GM23248 (cell line): Measurements from ENCODE around the gene ZGLP1. TPM values are rescaled to one million over a fixed set of nuclear protein-coding genes. Genes with fewer than 3 reads are reported as not detected.

Experiments
- DNase-seq: peaks from one replicate; pipeline ENCODE4 v3.0.0-alpha.2; 2015
- H2AFZ ChIP-seq: fragments of 200-600 bp; sonication (generic); 2 replicates; pipeline ENCODE4 v1.6.1; 2016; ENCODE audit warnings: antibody characterized with exemption
- H3F3A ChIP-seq: fragments of 200-600 bp; sonication (generic); 2 replicates; pipeline ENCODE4 v1.6.1; 2016; ENCODE audit warnings: mild to moderate bottlenecking, antibody characterized with exemption, mixed run types; ENCODE audit not compliant: insufficient read depth
- H3K27ac ChIP-seq: fragments of 200-600 bp; sonication (generic); 2 replicates; pipeline ENCODE4 v1.5.1; 2016; ENCODE audit warnings: mild to moderate bottlenecking
- H3K27me3 ChIP-seq: fragments of 200-600 bp; sonication (generic); replicated peaks from 2 replicates; pipeline ENCODE4 v1.6.1; 2016; ENCODE audit warnings: mild to moderate bottlenecking; ENCODE audit not compliant: insufficient read depth
- H3K36me3 ChIP-seq: fragments of 200-600 bp; sonication (generic); 2 replicates; pipeline ENCODE4 v1.6.1; 2016; ENCODE audit warnings: low read depth, mild to moderate bottlenecking
- H3K4me1 ChIP-seq: fragments of 200-600 bp; sonication (generic); 2 replicates; pipeline ENCODE4 v1.6.1; 2016; ENCODE audit warnings: mild to moderate bottlenecking; ENCODE audit not compliant: insufficient read depth
- H3K4me2 ChIP-seq: fragments of 200-600 bp; sonication (generic); one replicate; pipeline ENCODE4 v1.6.1; 2016; ENCODE audit warnings: mild to moderate bottlenecking; ENCODE audit not compliant: unreplicated experiment
- H3K4me3 ChIP-seq: fragments of 200-600 bp; sonication (generic); 2 replicates; pipeline ENCODE4 v1.5.1; 2016; ENCODE audit warnings: mild to moderate bottlenecking
- H3K79me2 ChIP-seq: fragments of 200-600 bp; sonication (generic); 2 replicates; pipeline ENCODE4 v1.6.1; 2016; ENCODE audit warnings: mild to moderate bottlenecking; ENCODE audit not compliant: insufficient read depth
- H3K9ac ChIP-seq: fragments of 200-600 bp; sonication (generic); 2 replicates; pipeline ENCODE4 v1.6.1; 2016; ENCODE audit warnings: mild to moderate bottlenecking
- H3K9me2 ChIP-seq: fragments of 200-600 bp; sonication (generic); 2 replicates; pipeline ENCODE4 v1.6.1; 2016; ENCODE audit warnings: mixed run types, mild to moderate bottlenecking, moderate library complexity; ENCODE audit not compliant: insufficient read depth
- H3K9me3 ChIP-seq: fragments of 200-600 bp; sonication (generic); one replicate; pipeline ENCODE4 v1.6.1; 2017; ENCODE audit warnings: low read depth
- H4K20me1 ChIP-seq: fragments of 200-600 bp; sonication (generic); 2 replicates; pipeline ENCODE4 v1.6.0; 2016; ENCODE audit not compliant: insufficient read depth
- EZH2 ChIP-seq: fragments of 200-600 bp; sonication (generic); IDR thresholded peaks from 2 replicates; pipeline ENCODE4 v1.6.1; 2018; ENCODE audit warnings: antibody characterized with exemption, mild to moderate bottlenecking; ENCODE audit not compliant: insufficient read depth, poor library complexity, severe bottlenecking
- EZH2phosphoT487 ChIP-seq: fragments of 200-600 bp; sonication (generic); IDR thresholded peaks from 2 replicates; pipeline ENCODE4 v1.6.1; 2018; ENCODE audit warnings: antibody characterized with exemption, moderate library complexity, mild to moderate bottlenecking, low read depth; ENCODE audit not compliant: insufficient read depth
- WGBS, 2 experiments: methylation state at CpG; one replicate each; pipeline ENCODE4 v1.1.6; 2015 to 2017; ENCODE audit warnings: low lambda C conversion rate in 2 of 2, low coverage in 1 of 2; ENCODE audit errors: missing lambda C conversion rate in 2 of 2; 5-methylcytosine and 5-hydroxymethylcytosine counted together
- in situ Hi-C: fragments of 300-500 bp; cut with MboI; formaldehyde crosslinking; loops from 2 replicates; pipeline ENCODE4 v1.15.0; 2020
- polyA plus RNA-seq: library from polyadenylated mRNA; unstranded; fragments of >200 nt; fragmentation: Nextera tagmentation; extraction: Ambion mirVana; gene quantifications from 2 replicates; pipeline ENCODE4 v1.2.1, GENCODE V29; 2016
- small RNA-seq: library from RNA; depleted of rRNA; stranded (forward); fragments of <200 nt; gene quantifications from one replicate; pipeline ENCODE3, GENCODE V24; 2014; ENCODE audit warnings: low read depth, low replicate concordance
- total RNA-seq: library from RNA; depleted of rRNA; stranded (reverse); fragments of >200 nt; shearing (Covaris generic); gene quantifications from 2 replicates; pipeline ENCODE4 v1.2.3, GENCODE V29; 2014; rRNA removed

The ZGLP1 gene
- total and polyA plus RNA-seq, 2 experiments from 2014 or later: 1.8 to 2.5 TPM

- Histone ChIP-seq H3K79me2 (peaks cover 22% of the 10 kb centered on the region), H3F3A (no peaks in the 10 kb centered on the region), H2AFZ (no peak overlapping the region), H3K9me3 (no peaks in the 10 kb centered on the region), H3K27ac (no peak overlapping the region), H3K9me2 (no peaks in the 10 kb centered on the region), H3K4me2 (no peak overlapping the region), H3K4me1 (peaks cover 5% of the 10 kb centered on the region; the same call in 1 of the 2 replicates), H3K36me3 (no peaks in the 10 kb centered on the region; the same call in none of the 2 replicates), H3K27me3 (no peaks in the 10 kb centered on the region), H4K20me1 (no peaks in the 10 kb centered on the region), H3K9ac (no peak overlapping the region), H3K4me3 (no peak overlapping the region)
- DNase-seq: no peak
- TF ChIP-seq EZH2phosphoT487 (no peak), EZH2 (no peak)
- 91 to 92% methylated on average over 2 of the region's 2 CpGs for WGBS, 2 experiments
- in situ Hi-C loops: no loop called here
These were observed 54.3 kb downstream of the ZGLP1 start for GRCh38 chr19:10255358-10255757.

Small RNA genes within 50 kb of the gene (small RNA-seq; reads per million reads assigned to genes)
- gene AC011511.1 (not detected), gene AC011511.4 (not detected)

Other genes starting within 250 kb of the ZGLP1 start
- 30.6 and 33.0 TPM in 2 replicates for gene SHFL, start 223.5 kb downstream of the ZGLP1 start, total RNA-seq
- gene SHFL, start 223.5 kb downstream of the ZGLP1 start, polyA plus RNA-seq: 28.4 and 29.8 TPM in 2 replicates
- gene ANGPTL6, start 207.1 kb downstream of the ZGLP1 start, total RNA-seq: 0.22 and 0.63 TPM in 2 replicates
- 0.46 and 0.58 TPM in 2 replicates for gene ANGPTL6, start 207.1 kb downstream of the ZGLP1 start, polyA plus RNA-seq
- 39.7 and 47.0 TPM in 2 replicates for gene PPAN, start 203.5 kb downstream of the ZGLP1 start, total RNA-seq
- gene PPAN, start 203.5 kb downstream of the ZGLP1 start, polyA plus RNA-seq: 44.2 and 47.7 TPM in 2 replicates
- gene P2RY11, start 198.1 kb downstream of the ZGLP1 start, total RNA-seq: 2.9 and 6.3 TPM in 2 replicates
- gene P2RY11, start 198.1 kb downstream of the ZGLP1 start, polyA plus RNA-seq: 2.5 and 2.8 TPM in 2 replicates
- 211 and 259 TPM in 2 replicates for gene EIF3G, start 189.9 kb downstream of the ZGLP1 start, total RNA-seq
- 176 and 179 TPM in 2 replicates for gene EIF3G, start 189.9 kb downstream of the ZGLP1 start, polyA plus RNA-seq
- gene DNMT1, start 114.9 kb downstream of the ZGLP1 start, total RNA-seq: 32.5 and 57.5 TPM in 2 replicates
- 91.8 and 101 TPM in 2 replicates for gene DNMT1, start 114.9 kb downstream of the ZGLP1 start, polyA plus RNA-seq
- gene S1PR2, start 78.5 kb downstream of the ZGLP1 start, total RNA-seq: 20.3 and 24.9 TPM in 2 replicates
- 35.1 and 35.4 TPM in 2 replicates for gene S1PR2, start 78.5 kb downstream of the ZGLP1 start, polyA plus RNA-seq
- gene MRPL4, start 57.6 kb downstream of the ZGLP1 start, total RNA-seq: 101 and 103 TPM in 2 replicates
- 71.6 and 73.9 TPM in 2 replicates for gene MRPL4, start 57.6 kb downstream of the ZGLP1 start, polyA plus RNA-seq
- gene ICAM1, start 38.7 kb downstream of the ZGLP1 start, total RNA-seq: 21.6 and 22.3 TPM in 2 replicates
- 23.6 and 24.4 TPM in 2 replicates for gene ICAM1, start 38.7 kb downstream of the ZGLP1 start, polyA plus RNA-seq
- 1.1 and 3.7 TPM in 2 replicates for gene ICAM4, start 22.9 kb downstream of the ZGLP1 start, total RNA-seq
- 0.44 and 1.3 TPM in 2 replicates for gene ICAM4, start 22.9 kb downstream of the ZGLP1 start, polyA plus RNA-seq
- gene ICAM5, start 19.9 kb downstream of the ZGLP1 start, total RNA-seq: 45.4 and 48.7 TPM in 2 replicates
- gene ICAM5, start 19.9 kb downstream of the ZGLP1 start, polyA plus RNA-seq: 8.8 and 9.8 TPM in 2 replicates
- gene FDX2, start 6.2 kb upstream of the ZGLP1 start, total RNA-seq: 46.6 and 50.2 TPM in 2 replicates
- 48.9 and 49.2 TPM in 2 replicates for gene FDX2, start 6.2 kb upstream of the ZGLP1 start, polyA plus RNA-seq
- 23.0 and 27.1 TPM in 2 replicates for gene RAVER1, start 23.7 kb upstream of the ZGLP1 start, total RNA-seq
- gene RAVER1, start 23.7 kb upstream of the ZGLP1 start, polyA plus RNA-seq: 28.7 and 29.2 TPM in 2 replicates
- gene ICAM3, start 29.8 kb upstream of the ZGLP1 start, total RNA-seq: 3.4 and 8.6 TPM in 2 replicates
- 23.1 and 23.4 TPM in 2 replicates for gene ICAM3, start 29.8 kb upstream of the ZGLP1 start, polyA plus RNA-seq
- 64.1 and 85.5 TPM in 2 replicates for gene TYK2, start 70.8 kb upstream of the ZGLP1 start, total RNA-seq
- 54.3 and 60.4 TPM in 2 replicates for gene TYK2, start 70.8 kb upstream of the ZGLP1 start, polyA plus RNA-seq
- gene CDC37, start 93.7 kb upstream of the ZGLP1 start, total RNA-seq: 268 and 301 TPM in 2 replicates
- 288 and 291 TPM in 2 replicates for gene CDC37, start 93.7 kb upstream of the ZGLP1 start, polyA plus RNA-seq
- 2.4 and 4.7 TPM in 2 replicates for gene PDE4A, start 110.7 kb upstream of the ZGLP1 start, total RNA-seq
- gene PDE4A, start 110.7 kb upstream of the ZGLP1 start, polyA plus RNA-seq: 15.9 and 17.4 TPM in 2 replicates
- gene KEAP1, start 193.5 kb upstream of the ZGLP1 start, total RNA-seq: 93.2 and 99.5 TPM in 2 replicates
- 74.4 and 81.5 TPM in 2 replicates for gene KEAP1, start 193.5 kb upstream of the ZGLP1 start, polyA plus RNA-seq
- 1.8 and 3.3 TPM in 2 replicates for gene S1PR5, start 207.6 kb upstream of the ZGLP1 start, total RNA-seq
- gene S1PR5, start 207.6 kb upstream of the ZGLP1 start, polyA plus RNA-seq: 1.2 and 1.6 TPM in 2 replicates
- 12.4 and 18.0 TPM in 2 replicates for gene ATG4D, start 234.1 kb upstream of the ZGLP1 start, total RNA-seq
- 6.2 and 6.3 TPM in 2 replicates for gene ATG4D, start 234.1 kb upstream of the ZGLP1 start, polyA plus RNA-seq